OCI-LY1 (cell line): ENCODE measurements around the gene FGF2.

ENCODE experiments used
- H2AFZ ChIP-seq: fragments of 200-600 bp; sonication (generic), shearing (Covaris generic); 2 replicates; pipeline ENCODE4 v1.6.0; 2014; ENCODE audit warnings: antibody characterized with exemption, mild to moderate bottlenecking, low read length
- H3F3A ChIP-seq: fragments of 200-600 bp; sonication (generic), shearing (Covaris generic); 2 replicates; pipeline ENCODE4 v1.6.0; 2014; ENCODE audit warnings: mild to moderate bottlenecking, antibody characterized with exemption, low read length, moderate library complexity; ENCODE audit not compliant: insufficient read depth
- H3K27ac ChIP-seq: fragments of 200-600 bp; sonication (generic); 2 replicates; pipeline ENCODE4 v1.5.1; 2014; ENCODE audit warnings: low read length, mixed run types, mild to moderate bottlenecking, low read depth; ENCODE audit not compliant: poor library complexity, severe bottlenecking
- H3K27me3 ChIP-seq: fragments of 200-600 bp; sonication (generic); 2 replicates; pipeline ENCODE4 v1.6.0; 2014; ENCODE audit warnings: antibody characterized with exemption, mild to moderate bottlenecking, low read length, moderate library complexity; ENCODE audit not compliant: insufficient read depth
- H3K36me3 ChIP-seq: fragments of 200-600 bp; sonication (generic); 2 replicates; pipeline ENCODE4 v1.6.1; 2014; ENCODE audit warnings: mild to moderate bottlenecking, antibody characterized with exemption, low read length, moderate library complexity, mixed read lengths; ENCODE audit not compliant: insufficient read depth
- H3K4me1 ChIP-seq: fragments of 200-600 bp; sonication (generic); 2 replicates; pipeline ENCODE4 v1.5.1; 2014; ENCODE audit warnings: mild to moderate bottlenecking, low read length, moderate library complexity; ENCODE audit not compliant: insufficient read depth, severe bottlenecking
- H3K4me2 ChIP-seq: fragments of 200-600 bp; sonication (generic), shearing (Covaris generic); 2 replicates; pipeline ENCODE4 v1.6.1; 2014; ENCODE audit warnings: low read length
- H3K4me3 ChIP-seq: fragments of 200-600 bp; sonication (generic); 2 replicates; pipeline ENCODE4 v1.5.1; 2014; ENCODE audit warnings: low read length, low read depth, mild to moderate bottlenecking, mixed read lengths; ENCODE audit not compliant: poor library complexity, severe bottlenecking
- H3K79me2 ChIP-seq: fragments of 200-600 bp; shearing (Covaris generic); 2 replicates; pipeline ENCODE4 v1.6.1; 2016; ENCODE audit warnings: mixed run types, low read length, mixed read lengths; ENCODE audit not compliant: insufficient read depth
- H3K9ac ChIP-seq: fragments of 200-600 bp; sonication (generic), shearing (Covaris generic); 2 replicates; pipeline ENCODE4 v1.6.1; 2014; ENCODE audit warnings: mild to moderate bottlenecking, low read length, mixed read lengths
- H3K9me2 ChIP-seq: fragments of 200-600 bp; sonication (generic), shearing (Covaris generic); 2 replicates; pipeline ENCODE4 v1.6.1; 2014; ENCODE audit warnings: low read depth, mild to moderate bottlenecking, low read length, mixed read lengths
- H3K9me3 ChIP-seq: fragments of 200-600 bp; shearing (Covaris generic); 2 replicates; pipeline ENCODE4 v1.6.1; 2014; ENCODE audit warnings: low read length, mixed read lengths
- H4K20me1 ChIP-seq: fragments of 200-600 bp; sonication (generic), shearing (Covaris generic); 2 replicates; pipeline ENCODE4 v1.6.0; 2016; ENCODE audit warnings: mild to moderate bottlenecking, low read length; ENCODE audit not compliant: insufficient read depth
- EZH2 ChIP-seq: fragments of 200-600 bp; sonication (generic), shearing (Covaris generic); IDR thresholded peaks from 2 replicates; pipeline ENCODE4 v1.8.0; 2017; ENCODE audit warnings: borderline replicate concordance, mixed run types, mild to moderate bottlenecking, antibody characterized with exemption, low read length, moderate library complexity, mixed read lengths
- TF ChIP-seq, protein P1 (sequence below): fragments of 200-600 bp; sonication (generic), shearing (Covaris generic); IDR thresholded peaks from 2 replicates; pipeline ENCODE4 v1.5.1; 2017; ENCODE audit warnings: mild to moderate bottlenecking, antibody characterized with exemption, low read length, moderate library complexity, mixed read lengths

The FGF2 gene

DNA sequence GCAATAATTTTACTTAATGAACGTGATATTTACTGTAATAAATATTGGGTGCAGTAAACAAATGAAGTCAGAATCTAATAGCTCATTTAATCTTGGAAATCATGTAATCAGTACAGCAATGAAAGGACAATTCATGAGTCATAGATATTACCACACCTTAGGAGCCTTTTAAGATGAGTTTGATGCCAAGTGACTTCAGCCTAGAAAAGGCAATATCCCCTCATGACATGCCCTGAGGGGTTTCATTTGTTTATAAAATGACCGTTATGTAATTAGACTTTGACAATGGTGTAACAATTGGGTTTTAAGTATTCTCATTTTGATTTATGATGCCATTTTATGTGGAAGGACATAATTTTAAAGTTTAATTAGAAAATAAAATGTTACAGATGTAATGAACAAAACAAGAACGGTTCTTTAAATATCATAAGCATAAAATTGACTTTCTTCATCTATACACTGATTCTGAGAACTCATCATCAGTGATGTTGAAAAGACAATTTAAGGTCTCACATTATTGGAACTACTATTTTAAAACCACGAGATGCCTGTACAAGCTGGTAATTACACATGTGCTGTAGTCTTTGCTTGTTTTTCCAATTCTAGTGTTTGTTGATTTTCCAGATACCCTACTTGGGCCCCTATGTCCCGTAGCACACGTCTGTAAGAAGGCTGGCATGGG lies 5.0 kb downstream of the FGF2 start:
- TF ChIP-seq EZH2 = no peak
- TF ChIP-seq, protein P1, sequence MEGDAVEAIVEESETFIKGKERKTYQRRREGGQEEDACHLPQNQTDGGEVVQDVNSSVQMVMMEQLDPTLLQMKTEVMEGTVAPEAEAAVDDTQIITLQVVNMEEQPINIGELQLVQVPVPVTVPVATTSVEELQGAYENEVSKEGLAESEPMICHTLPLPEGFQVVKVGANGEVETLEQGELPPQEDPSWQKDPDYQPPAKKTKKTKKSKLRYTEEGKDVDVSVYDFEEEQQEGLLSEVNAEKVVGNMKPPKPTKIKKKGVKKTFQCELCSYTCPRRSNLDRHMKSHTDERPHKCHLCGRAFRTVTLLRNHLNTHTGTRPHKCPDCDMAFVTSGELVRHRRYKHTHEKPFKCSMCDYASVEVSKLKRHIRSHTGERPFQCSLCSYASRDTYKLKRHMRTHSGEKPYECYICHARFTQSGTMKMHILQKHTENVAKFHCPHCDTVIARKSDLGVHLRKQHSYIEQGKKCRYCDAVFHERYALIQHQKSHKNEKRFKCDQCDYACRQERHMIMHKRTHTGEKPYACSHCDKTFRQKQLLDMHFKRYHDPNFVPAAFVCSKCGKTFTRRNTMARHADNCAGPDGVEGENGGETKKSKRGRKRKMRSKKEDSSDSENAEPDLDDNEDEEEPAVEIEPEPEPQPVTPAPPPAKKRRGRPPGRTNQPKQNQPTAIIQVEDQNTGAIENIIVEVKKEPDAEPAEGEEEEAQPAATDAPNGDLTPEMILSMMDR = no peak
- Histone ChIP-seq H3F3A (no peaks in the 10 kb centered on the region), H3K9me3 (no peaks in the 10 kb centered on the region), H3K4me3 (no peak overlapping the region), H3K4me1 (peaks cover 11% of the 10 kb centered on the region), H2AFZ (no peak overlapping the region), H3K27ac (no peak overlapping the region), H3K27me3 (peaks cover 3% of the 10 kb centered on the region; the same call in 1 of the 2 replicates), H3K9me2 (no peaks in the 10 kb centered on the region), H3K79me2 (no peaks in the 10 kb centered on the region), H3K9ac (no peak overlapping the region), H4K20me1 (no peaks in the 10 kb centered on the region), H3K36me3 (no peaks in the 10 kb centered on the region), H3K4me2 (no peak overlapping the region)

DNA sequence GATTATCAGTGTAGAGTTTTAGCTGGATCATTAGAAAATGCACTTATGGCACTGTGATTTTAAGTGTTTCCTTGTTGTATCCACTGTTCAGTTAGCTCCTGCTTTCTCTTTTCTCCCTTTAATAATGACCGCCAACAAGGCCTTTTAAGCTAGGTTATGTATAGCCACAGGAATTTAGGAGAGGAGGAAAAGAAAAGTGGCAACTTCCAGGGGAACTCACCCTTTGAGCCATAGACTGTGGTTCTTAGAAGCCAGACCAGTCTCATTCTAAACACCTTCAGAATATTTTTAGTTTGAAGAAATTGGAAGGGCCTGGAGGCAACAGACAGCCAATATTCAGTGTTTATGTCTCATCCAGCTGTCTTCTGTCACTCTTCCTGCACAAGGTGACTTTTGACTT lies 6.1 kb downstream of the FGF2 start:
- Histone ChIP-seq H4K20me1 (no peaks in the 10 kb centered on the region), H3K9me2 (no peaks in the 10 kb centered on the region), H3K27ac (no peak overlapping the region), H3K36me3 (no peaks in the 10 kb centered on the region), H3F3A (no peaks in the 10 kb centered on the region), H3K4me3 (no peak overlapping the region), H3K4me2 (no peak overlapping the region), H2AFZ (no peak overlapping the region), H3K27me3 (peaks cover 3% of the 10 kb centered on the region; the same call in 1 of the 2 replicates), H3K9me3 (no peaks in the 10 kb centered on the region), H3K79me2 (no peaks in the 10 kb centered on the region), H3K9ac (no peak overlapping the region), H3K4me1 (peaks cover 6% of the 10 kb centered on the region)
- no peak for TF ChIP-seq EZH2
- TF ChIP-seq, protein P1 = no peak

DNA sequence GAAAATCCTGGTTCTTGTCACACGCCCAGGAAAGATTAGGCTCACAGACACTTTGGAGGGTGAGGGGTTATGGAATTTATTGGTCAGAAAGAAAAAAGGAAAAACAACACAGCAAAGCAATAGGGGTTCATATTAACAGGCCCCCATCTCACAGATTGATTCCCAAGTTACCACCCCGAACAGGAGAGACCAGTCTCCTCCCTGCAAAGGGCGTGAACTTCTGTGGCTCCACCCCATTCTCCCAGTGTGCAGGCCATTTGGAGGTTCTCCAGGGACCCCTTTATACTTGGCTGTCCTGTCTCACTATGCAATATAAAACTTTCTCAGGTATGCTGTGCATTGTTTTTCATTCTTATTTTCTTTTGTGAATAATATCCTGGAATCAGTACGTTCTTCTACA lies 7.4 kb downstream of the FGF2 start:
- H3K9me3 ChIP-seq = no peaks in the 10 kb centered on the region
- no peak overlapping the region for H3K27ac ChIP-seq

DNA sequence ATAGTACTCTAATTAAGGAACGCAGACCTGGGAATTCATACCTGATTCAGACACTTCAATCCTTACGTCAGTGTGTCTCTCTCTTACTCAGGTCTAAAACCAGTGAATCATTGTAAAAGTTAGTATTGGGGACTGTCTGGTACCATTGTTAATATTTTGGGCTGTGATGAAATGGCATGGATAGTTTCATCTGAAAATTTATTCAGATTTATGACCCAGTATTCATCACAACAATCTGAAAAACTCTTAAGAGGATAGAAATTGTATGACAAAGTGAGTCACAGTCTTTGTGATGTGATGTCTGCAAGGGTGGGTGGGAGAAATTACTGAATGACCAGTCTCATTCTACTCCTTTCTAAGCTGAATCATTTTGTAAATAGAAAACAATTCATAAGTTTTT lies 10.3 kb downstream of the FGF2 start:
- no peak overlapping the region for H2AFZ ChIP-seq
- no peaks in the 10 kb centered on the region for H3K4me1 ChIP-seq
- H3K27ac ChIP-seq = no peak overlapping the region
- H3K9me3 ChIP-seq = no peaks in the 10 kb centered on the region
- no peak overlapping the region for H3K9ac ChIP-seq
- no peaks in the 10 kb centered on the region for H4K20me1 ChIP-seq
- H3K79me2 ChIP-seq = no peaks in the 10 kb centered on the region
- H3K4me2 ChIP-seq = no peak overlapping the region
- H3K4me3 ChIP-seq = no peak overlapping the region
- no peaks in the 10 kb centered on the region for H3K27me3 ChIP-seq
- H3F3A ChIP-seq = no peaks in the 10 kb centered on the region
- no peak for TF ChIP-seq EZH2
- TF ChIP-seq, protein P1 = no peak
- H3K9me2 ChIP-seq = no peaks in the 10 kb centered on the region
- no peaks in the 10 kb centered on the region for H3K36me3 ChIP-seq

More for the DNA sequence above, 7.4 kb downstream of the FGF2 start:
- no peak for TF ChIP-seq EZH2
- H2AFZ ChIP-seq = no peak overlapping the region
- no peaks in the 10 kb centered on the region for H4K20me1 ChIP-seq
- no peaks in the 10 kb centered on the region for H3K79me2 ChIP-seq
- H3K4me1 ChIP-seq = no peaks in the 10 kb centered on the region
- H3K9ac ChIP-seq = no peak overlapping the region
- no peak overlapping the region for H3K4me2 ChIP-seq
- H3K4me3 ChIP-seq = no peak overlapping the region
- H3K36me3 ChIP-seq = no peaks in the 10 kb centered on the region
- H3K9me2 ChIP-seq = no peaks in the 10 kb centered on the region
- H3F3A ChIP-seq = no peaks in the 10 kb centered on the region
- H3K27me3 ChIP-seq = peaks cover 3% of the 10 kb centered on the region; the same call in 1 of the 2 replicates
